Measurements from ENCODE around the gene CCN2.
"Not testable (repeated sequence)": the region's sequence is repeated elsewhere in the genome, so short reads cannot be mapped to it uniquely, and the experiment has no call there.

CCN2 gene

DNA sequence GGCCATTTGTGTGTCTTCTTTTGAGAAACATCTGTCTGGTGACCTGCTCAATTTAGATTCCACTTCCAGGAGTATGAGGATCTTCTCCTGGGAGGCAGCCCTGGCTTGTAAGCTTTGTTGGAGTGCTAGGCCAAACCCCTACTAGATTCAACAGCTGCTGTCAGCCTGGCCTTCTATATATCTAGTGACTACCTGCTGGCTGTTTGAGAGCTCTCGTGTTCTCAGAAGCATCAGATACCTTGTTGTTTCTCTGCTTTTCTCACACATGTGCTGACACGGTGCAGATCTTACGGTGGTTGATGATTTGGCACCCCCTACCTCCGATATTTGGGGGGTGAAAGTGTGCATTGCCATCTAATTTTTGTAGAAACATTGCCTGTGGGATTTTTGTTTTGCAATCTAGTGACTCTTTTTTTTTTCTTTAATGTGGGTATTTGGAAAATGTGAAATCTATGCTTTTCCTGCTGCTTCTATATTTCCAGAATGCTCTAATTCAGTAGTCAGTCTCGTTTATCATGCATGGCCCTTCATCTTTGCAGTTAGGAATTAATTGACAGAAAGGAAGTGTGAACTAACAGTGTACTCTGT, 4.7 kb downstream of the CCN2 start:
- no peak for DNase-seq

GRCh38 chr6:131945971-131946370, 5.2 kb downstream of the CCN2 start:
- no peak for DNase-seq

DNA sequence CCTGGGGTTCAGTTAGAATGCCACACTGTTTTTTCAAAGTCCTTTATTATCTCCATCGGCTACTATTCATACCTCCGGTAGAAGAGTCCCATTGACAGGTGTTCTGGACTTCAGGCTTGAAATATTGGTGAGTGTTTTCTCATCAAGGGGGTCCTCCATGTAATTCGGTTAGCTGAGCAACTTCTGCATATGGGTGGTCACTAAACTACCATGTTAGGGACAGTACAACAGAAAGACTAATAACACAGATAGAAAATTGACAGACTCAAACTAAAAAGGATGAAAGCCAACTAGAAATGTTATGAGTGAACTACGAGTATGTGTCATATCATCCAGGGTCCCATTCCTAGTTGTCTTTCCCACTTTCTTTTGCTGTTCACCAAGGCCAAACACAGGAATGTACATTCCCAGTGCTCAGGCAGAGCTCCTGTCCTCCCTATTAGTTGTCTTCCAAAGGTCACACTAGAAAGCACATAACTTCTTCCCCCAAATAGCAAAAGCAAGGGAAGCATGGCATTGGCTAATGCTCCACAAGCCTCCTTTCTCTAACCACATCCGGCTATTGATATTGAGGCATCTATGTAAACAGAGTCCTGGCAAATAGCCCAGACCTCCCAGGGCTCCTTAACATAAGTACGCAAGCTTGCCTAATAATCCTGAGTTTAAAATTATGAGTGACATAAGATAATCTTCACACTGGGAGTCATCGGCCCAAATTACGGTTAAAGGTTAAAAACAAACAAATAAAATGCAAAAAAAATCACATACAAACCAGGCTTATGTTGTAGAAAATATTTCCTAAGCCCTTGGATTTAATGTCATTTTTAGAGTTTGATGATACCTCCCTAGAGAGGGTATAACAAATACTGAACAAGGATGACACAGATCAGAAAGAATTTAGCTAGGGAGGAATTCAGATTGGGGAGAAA, 13.2 kb downstream of the CCN2 start:
- no peak for DNase-seq

DNA sequence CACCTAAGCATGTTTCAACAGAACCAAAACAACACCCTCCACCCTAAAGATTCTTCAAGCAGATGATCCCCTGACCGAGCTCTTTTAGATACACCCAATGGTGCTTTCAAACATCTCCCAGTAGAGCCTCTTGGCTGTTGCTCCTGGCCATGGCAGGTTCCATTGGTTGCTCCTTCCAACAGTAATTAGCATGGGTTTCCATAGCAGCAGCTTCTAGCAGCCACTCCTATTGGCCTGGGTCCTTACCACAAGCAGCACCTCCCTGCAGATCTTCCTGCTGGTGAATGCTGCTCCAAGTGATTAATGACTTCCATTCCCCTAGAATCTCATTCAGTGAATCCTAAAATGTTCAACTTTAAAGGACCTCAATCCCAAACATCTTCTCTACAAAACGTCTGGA, 13.9 kb downstream of the CCN2 start:
- no peak for DNase-seq

GRCh38 chr6:131936156-131936555, 15.0 kb downstream of the CCN2 start:
- no peak for DNase-seq

DNA sequence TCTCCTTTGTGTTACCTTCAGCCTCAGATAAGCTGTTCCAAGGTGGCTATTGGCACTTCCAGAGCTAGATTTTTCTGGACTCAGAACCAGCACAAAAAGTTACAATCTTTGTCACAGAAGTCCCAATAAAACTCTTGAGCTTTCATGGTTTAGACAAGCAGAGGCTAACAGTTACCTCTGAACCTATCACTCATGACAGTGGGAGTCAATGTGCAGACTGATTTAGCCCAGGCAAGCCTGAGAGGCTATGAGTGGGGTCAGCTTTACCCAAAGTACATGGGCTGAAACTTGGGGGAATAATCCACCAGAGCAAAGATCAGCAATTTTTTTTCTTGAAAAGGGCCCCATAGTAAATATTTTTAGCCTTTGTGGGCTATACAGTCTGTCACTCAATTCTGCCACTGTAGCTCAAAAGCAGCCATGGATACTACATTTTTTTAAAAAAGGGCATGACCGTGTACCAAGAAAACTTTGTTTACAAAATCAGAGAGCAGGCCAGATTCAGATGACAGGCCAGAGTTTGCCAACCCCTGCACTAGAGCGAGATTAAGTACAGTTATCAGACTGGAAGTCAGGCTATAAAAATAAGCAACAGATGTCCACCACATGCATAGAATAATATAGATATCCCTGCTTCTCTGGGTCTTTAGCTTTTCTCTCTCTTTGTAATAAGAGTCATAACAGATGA, 20.0 kb downstream of the CCN2 start:
- no peak for DNase-seq

DNA sequence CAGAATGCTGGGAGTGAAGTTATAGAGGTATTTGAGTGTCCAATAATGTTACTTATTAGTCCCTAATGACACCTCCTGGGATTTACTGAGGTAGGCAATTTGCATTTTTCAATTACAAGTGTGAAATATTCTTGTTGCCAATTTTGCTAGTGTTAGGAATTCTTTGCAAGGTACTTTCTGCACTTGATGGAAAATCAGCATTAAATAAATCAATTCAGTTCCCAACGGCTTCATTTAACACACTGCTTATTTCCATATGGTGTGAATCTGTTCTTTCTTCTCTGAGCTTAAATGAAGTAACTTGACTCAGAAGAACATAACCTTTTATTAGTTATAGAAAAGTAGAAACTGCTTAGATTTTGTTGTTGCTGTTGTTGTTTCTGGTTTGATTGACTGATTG, 21.2 kb downstream of the CCN2 start:
- DNase-seq = no peak

DNA sequence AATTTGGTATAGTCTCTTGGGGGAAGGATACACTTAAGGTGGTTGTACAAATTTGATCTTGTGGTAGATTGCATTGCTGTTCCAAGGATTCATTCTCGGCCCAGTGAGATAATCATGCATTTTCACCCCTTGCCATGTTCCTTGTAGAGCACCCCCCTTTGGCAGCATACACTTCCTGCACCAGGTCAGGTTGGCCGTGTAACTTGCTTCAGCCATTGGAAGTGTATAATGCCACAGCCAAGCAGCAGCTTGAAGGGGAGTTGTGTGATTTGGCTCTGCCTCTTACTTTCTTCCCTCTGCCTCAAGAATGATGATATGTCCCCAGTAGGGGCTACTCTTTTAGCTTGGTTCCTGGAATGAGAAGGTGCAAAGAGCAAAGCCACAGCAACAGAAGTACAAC, 21.9 kb downstream of the CCN2 start:
- no peak for DNase-seq

GRCh38 chr6:131924881-131925474, 26.2 kb downstream of the CCN2 start:
- DNase-seq = no peak

DNA sequence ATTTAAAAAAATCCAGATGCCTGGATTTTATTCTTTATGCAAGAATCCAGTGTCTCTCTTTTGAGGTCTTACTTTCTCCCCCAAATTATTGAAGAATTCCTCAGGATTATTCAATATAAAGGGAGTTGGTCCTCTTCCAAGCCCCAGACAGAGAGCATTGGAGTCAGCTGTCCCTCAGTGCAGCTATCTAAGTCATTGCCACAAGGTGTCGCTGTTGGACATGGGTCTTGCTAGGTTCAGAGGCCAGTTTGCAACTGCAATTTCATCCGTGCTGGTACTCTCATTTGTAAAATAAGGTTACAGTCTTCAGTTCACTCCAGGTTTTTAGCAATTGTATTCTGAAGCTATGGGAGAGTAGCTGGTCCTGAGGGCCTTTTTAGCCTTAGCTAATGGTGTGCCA, 27.8 kb downstream of the CCN2 start:
- peak in 18 of 56 donors; percentile 1 to 41 (median 13) for DNase-seq

- DNase-seq = no peak
These were observed 30.5 kb downstream of the CCN2 start for GRCh38 chr6:131920656-131921055.

DNA sequence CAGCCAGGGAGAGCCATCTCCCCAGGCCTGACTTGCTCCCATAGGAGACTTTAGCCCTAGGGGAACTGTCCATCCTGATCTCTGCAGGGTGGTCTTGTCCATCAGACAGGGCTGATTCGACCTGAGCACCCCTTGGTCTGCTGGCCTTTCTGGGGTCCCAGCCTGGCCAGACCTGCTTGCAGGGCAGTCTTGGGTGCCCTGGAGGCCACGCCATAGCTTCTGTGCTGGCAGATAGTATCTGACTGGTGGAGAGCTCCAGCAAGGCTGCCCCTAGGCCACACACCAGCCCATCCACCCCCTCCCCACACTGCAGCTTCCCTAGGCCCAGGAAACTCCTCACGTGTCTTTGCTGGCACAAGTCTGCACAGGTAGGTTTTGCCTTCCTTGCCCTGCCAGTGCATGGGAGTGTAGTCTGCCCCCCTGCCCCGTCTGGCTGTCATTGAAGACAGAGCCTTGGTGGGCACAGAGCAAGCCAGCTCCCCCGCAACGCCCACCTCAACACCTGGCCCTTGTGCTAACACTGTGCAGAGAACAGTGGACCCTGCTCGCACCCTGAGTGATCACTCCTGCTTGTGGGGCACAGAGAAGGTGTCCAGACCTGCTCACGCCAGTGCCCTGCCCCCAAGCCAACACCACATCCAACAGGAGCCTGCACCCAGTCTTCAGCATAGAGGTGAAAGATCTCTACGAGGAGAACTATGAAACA, 32.4 kb downstream of the CCN2 start:
- no peak for DNase-seq

DNA sequence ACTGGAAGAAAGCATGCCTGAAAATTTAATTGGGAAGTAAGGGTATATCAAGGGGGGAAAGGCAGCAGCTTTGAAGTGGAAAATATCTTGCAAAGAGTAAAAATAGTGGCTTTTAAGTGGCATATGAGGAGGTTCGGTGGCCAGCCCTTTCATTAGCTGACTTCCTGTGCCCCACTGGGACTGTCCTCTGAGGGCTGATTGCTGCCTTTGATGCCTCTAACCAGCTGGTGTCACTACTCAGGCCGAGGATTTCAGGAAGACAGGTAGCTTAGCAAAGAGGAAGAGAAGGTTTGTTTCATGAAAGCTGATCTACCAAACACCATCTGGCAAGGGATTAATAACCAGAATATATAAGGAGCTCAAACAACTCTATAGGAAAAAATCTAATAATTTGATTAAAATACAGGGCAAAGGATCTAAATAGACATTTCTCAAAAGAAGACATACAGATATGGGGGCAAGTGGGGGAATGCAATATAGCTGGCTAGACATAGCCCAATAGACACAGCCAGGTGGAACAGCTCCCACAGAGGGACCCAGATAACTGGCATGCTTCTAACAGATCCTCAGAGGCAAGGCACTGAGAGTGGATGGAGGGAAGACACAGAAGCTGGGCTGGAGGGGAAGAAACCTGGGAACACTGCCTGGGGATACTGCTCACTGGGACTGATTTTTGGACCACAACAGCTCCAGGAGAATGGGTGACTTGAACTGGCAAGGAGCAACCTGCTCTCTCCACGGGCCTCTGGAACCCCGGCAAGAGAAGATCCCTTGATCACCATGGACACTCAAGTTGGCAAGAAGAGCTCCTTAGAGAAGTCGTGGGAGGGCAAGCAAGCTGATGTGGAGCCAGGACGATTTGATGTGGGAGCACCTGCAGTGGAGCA, 33.2 kb downstream of the CCN2 start:
- no peak for DNase-seq

DNA sequence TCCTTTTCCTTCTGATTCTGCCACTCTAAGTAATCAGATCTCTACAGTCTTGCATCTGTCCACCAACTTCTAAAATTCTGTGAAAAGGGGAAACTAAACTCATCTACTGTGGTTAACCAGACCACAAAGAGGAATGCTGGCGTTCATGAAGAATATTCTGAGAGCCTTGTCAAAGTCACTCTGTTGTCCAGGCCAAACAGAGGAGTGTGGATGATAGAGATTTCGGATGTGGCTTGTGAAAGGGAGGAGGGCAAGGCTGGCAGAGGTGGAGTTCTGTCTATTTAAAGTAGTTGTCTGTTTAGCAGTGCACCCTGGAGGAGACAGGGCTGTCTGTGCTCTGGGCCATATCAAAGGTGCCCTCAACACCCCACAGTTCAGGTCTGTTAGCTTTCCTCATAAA, 33.9 kb downstream of the CCN2 start:
- no peak for DNase-seq

DNA sequence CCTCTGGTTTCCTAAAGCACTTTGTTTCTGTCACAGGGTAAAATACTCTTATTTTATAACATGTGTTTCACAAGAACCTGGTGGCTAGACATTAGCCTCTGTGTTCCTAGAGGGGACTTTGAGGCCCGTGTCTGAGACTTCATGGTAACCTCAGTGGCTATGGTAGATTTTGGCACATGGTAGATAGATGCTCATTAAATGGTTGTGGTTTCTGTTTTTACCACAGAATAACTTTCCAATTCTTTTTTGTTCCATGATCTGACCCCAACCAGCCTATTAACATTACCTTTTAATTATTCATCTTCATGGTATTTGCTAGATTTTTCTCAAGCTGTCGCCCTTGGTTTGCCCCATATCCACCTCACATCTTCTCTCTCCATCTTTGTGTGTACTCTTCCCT, 34.3 kb downstream of the CCN2 start:
- DNase-seq = no peak

DNA sequence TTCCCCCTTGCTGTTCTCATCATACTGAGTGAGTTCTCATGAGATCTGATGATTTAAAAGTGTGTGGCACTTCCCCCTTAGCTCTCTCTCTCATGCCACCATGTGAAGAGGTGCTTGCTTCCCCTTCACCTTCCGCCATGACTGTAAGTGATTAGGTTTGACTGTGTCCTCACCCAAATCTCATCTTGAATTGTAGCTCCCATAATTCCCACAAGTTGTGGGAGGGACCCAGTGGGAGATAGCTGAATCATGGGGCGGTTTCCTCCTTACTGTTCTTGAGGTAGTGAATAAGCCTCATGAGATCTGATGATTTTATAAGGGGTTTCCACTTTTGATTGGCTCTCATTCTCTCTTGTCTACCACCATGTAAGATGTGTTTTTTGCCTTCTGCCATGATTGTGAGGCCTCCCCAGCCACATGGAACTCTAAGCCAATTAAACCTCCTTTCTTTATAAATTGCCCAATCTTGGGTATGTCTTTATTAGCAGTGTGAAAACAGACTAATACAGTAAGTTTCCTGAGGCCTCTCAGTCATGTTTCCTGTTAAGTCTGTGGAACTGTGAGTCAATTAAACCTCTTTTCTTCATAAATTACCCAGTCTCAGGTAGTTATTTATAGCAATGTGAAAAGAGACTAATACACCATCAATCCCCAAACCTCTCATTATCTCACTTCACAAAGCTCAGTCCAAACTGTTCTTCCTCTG, 34.9 kb downstream of the CCN2 start:
- not testable (repeated sequence) for DNase-seq

DNA sequence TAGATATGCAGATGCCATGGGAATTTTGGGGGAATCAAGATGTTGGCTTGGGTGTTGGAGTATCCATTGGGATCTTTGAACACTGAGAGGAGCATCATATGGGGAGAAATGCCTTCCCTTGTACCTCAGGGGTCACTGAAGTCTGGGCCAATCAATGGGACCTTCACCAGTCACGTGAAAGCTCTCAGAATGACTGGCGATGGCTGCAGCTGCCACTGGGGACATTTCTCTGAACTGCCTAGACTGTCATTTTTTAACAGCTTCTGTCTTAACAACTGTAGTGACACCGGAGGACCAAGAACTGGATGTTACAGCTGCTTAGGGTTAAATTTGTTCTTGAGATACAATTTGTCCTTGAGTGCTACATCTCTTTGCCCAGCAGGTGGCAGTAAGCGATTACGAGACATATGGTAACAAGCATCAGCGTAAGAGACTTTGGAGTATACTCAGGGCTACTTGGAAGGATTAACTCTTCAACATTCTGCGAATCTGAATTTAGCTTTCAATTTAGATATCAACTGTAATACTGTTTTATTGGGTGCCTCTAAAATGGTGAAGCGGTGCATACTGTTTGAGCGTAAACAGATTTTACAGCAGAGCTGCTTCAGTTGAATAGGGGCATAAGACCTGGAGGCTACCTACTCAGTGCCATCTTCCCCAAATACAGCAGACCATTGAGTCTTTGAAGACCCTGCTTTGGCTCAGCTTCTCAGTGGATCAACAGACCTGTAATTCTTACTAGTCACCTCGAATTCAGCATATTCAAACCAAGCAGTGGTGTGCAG, 36.0 kb downstream of the CCN2 start:
- peak in 39 of 56 donors; percentile 1 to 84 (median 23) for DNase-seq

DNA sequence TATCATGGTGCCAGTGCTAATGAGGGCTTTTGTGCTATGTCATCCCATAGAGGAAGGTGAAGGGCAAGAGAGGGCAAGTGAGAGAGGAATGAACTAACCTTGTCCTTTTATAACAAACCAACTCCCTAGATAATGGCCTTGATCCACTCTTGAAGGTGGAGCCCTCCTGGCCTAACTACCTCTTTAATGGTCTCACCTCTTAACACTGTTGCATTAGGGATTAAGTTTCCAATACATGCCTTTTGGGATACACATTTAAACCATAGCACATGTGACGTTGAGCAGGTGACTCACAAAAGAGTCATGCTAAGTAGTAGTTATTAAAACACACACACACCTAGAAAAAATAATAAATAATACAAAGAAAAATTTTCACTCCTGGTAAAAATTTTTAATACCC, 36.9 kb downstream of the CCN2 start:
- no peak for DNase-seq

- DNase-seq = no peak
These were observed 39.2 kb downstream of the CCN2 start for GRCh38 chr6:131911951-131912350.
